NCI-H146 treated with DMSO at 0.1 percent for 48 hours (cell line): ENCODE data around the gene KRTAP9-6.
"Not testable (repeated sequence)": the region's sequence is repeated elsewhere in the genome, so short reads cannot be mapped to it uniquely, and the experiment has no call there.

Experiments used
- DNase-seq: peaks from one replicate; lab custom pipeline; 2025; ENCODE audit not compliant: unreplicated experiment; lab: John Stamatoyannopoulos, UW

KRTAP9-6 gene

GRCh38 chr17:41267711-41268110 lies 2.5 kb downstream of the KRTAP9-6 start:
- DNase-seq: no peak

DNA sequence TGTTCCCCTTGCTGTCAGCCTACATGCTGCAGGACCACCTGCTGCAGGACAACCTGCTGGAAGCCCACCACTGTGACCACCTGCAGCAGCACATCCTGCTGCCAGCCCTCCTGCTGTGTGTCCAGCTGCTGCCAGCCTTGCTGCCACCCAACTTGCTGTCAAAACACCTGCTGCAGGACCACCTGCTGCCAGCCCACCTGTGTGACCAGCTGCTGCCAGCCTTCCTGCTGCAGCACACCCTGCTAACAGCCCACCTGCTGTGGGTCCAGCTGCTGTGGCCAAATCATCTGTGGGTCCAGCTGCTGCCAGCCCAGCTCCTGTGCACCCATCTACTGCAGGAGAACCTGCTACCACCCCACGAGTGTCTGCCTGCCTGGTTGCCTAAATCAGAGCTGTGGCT lies 6.1 kb downstream of the KRTAP9-6 start:
- DNase-seq: not testable (repeated sequence)

DNA sequence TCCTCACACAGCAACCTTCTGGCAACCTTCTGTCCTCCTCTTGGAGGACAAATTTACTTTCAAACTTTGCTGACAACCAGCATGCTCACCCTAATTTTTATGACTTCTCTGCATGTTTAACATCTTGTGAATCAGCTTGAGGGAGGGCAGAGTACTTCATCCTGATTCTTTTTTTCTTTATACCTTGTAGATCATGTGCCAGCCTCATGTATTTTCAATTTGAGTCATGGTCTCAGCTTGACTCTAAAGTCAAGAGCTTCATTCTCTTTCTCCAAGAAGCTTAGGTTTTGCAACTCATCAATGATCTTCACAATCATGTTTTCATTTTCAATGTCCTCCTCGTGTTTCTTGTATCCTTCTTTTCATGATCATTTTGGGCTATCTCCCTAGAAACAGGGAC lies 6.7 kb downstream of the KRTAP9-6 start:
- no peak for DNase-seq

GRCh38 chr17:41275648-41276190 lies 10.5 kb downstream of the KRTAP9-6 start, which contains the start of gene KRTAP9-7:
Gene KRTAP9-7, plus strand, starts transcription at chr17:41275698. Its CDS starts 0 bp downstream, at chr17:41275698.
- DNase-seq: not testable (repeated sequence)

- DNase-seq: no peak
Measured at GRCh38 chr17:41278176-41278955, 13.2 kb downstream of the KRTAP9-6 start.

DNA sequence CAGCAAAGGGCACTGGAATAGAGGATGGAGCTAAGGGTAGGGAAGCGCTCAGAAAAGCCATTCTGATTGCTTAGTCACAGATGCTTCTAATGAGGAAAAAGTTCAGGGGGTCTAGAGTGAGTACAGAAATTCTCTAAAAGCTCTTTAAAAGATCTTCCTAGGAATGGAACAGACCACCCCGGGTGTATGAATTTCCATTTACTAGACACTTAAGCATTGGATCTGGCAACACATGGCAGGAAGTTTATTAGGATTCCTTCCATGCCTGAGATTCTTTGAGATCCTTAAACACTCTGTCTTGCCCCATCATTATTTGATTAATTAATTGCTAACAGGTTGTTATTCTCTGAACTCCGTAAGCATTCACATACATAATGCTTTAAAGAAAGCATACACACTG lies 18.9 kb downstream of the KRTAP9-6 start:
- no peak for DNase-seq

DNA sequence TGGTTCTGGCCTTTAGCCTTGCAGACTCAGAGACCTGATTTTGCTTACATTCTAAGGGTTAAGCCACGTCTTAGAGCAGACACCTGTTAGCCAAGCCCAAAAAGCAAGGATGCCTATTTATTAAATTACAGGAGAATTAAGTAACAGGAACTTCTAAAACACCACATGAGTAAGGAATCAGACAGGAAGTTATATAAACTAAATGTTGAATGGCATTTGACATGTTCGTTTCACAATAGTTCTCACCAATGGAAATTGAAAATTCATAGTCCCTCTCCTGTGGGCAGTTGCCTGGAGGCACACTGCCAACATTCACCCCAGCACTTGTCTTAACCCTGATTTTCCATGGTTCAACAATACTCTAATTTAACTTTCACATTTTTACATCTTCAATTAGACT lies 19.4 kb downstream of the KRTAP9-6 start:
- DNase-seq: no peak

GRCh38 chr17:41287050-41287449 lies 21.9 kb downstream of the KRTAP9-6 start:
- DNase-seq: no peak

DNA sequence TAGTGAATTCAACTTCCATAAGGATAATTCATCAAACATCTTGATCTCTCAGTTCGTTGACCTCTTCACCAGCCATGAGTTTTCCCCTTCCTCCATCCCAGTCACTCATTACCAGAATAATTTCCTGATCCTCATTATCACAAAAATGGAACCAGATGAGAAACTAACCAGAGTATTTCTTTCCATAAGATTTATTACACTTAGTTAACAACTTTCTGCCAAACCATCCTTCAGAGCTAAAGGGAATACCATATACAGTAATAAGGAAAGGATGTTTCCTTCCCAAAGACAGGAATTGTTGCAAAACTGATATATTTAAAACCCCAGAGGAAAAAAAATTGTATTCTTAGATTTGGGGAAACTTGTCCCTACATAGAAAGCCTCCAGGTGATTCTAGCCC lies 28.8 kb downstream of the KRTAP9-6 start:
- no peak for DNase-seq

DNA sequence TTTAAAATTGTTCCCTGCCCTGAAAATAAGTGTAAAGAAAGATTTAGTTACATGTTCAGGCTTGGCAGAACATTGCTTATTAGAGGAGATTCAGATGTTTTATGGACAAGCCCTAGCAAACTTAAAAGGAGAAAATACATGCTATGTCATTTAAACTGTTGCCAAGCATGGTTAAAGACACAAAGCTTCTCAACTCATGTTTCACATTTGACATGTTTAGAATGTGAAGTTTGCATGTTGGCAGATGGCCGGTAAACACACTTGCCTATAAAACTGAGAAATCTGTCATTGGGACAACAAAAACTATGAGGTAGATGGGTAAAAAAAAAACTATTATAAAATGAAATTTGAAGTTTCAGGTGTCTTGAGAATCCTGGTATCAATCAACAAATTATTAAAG lies 31.7 kb downstream of the KRTAP9-6 start:
- DNase-seq: no peak

DNA sequence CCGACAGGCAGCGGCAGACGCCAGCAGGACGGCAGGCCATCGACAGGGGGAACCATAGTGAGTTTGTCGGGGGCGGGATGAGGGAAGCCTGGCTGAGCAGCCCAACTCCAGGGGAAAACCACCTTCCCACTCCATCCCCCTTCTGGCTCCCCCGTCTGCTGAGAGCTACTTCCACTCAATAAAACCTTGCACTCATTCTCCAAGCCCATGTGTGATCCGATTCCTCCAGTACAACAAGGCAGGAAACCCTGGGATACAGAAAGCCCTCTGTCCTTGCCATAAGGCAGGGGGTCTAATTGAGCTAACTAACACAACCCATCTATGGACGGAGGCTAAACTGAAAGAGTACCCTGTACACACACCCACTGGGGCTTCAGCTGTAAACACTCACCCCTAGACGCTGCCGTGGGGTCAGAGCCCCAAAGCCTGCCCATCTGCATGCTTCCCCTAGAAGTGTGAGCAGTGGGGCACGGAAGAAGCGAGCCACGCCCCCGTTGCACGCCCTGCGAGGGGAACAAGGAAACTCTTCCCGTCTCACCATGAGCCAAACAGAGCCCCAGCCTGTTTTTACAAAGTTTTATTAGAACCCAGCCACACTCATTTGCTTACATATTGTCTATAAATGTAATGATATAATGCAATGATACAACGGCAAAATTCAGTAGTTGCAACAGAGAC lies 33.4 kb downstream of the KRTAP9-6 start:
- no peak for DNase-seq

- DNase-seq: no peak
Measured at GRCh38 chr17:41301204-41301790, 36.1 kb downstream of the KRTAP9-6 start.

DNA sequence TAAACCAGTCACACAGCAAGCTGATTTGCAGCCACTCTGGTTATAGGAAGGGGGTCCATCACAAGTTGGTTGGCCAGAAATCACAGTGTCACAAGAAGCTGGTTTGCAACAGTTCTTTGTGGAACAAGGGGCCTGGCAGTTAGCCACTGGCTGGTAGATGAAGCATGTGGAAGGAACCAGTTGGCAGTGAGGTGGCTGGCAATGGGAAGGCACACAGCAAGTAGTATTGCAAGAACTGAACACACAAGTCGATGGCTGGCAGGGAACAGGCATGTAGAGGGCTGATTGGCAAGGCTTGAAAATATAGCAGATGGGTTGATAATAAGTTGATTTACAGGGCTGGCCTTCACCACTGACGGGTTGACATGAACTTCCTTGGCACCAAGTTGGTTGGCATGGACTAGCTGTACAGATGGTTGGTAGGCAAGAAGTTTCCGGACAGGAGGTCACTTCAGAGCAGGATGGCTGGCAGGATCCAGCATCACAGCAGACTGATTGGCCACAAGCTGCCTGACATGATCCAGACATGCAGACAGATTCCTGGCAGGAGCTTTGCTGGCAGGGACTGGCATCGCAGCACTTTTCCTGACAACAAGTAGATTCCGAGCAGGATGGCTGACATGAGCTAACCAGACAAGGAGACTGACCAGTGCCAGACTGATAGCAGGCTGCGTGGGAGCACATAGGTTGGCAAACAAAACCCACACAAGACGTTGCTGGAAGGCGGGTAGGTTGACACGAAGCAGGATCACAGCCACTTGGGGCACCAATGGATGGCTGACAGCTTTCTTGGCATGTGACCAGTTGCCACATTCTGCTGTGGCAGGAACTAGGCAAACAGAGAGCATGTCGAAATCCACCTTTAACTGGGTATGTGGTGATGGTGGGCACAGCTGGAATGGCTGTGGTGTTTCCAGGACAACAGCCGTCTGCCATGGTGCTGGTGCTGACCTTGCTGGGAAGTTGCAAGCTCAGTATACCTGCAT lies 37.0 kb downstream of the KRTAP9-6 start, which contains the start of gene KRTAP29-1:
KRTAP29-1 (minus strand) TSS at position 936 of the 986 bp plus-strand sequence; CDS start at position 936, 0 bp downstream.
- no peak for DNase-seq

DNA sequence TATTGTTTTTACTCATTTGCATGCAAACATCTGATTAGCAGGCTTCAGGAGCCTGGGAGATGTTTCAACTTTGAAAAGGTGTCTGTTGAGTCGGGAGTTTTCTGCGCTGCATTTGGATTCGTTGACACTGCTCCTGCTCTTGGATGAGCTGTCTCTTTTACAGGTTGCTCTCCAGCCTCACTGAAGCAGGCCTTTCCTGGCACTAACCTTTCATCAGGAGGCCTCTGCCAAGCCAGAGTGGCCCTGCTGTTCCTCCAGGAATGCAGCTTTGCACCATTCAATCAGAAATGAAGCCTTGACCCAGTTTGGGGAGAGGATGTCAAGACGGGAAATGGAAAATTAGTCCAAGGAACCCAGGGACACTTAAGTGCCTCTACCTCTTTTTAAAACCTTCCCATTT lies 37.8 kb downstream of the KRTAP9-6 start:
- DNase-seq: no peak

GRCh38 chr17:41304091-41304490 lies 38.9 kb downstream of the KRTAP9-6 start:
- no peak for DNase-seq

DNA sequence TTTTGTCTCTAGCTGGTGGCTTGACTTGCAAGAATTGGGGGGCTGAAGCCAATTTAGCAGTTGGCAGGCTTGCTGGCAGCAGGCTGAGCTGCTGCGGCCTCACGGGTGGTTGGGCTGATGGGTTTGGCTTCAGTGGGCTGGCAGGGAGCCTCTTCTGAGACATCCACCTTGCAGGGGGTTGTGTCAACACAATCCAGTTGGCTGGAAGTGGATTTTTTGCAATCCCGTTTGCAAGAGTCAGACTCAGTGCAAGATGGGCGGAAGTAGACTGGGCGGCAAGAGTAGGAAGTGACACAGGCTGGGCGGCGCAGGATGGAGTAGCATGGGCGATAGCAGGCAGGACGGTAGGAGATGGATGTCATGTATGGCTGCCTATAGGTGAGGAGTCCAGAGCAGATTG lies 42.5 kb downstream of the KRTAP9-6 start:
- DNase-seq: no peak

- no peak for DNase-seq
Measured at GRCh38 chr17:41308251-41308917, 43.2 kb downstream of the KRTAP9-6 start.

DNA sequence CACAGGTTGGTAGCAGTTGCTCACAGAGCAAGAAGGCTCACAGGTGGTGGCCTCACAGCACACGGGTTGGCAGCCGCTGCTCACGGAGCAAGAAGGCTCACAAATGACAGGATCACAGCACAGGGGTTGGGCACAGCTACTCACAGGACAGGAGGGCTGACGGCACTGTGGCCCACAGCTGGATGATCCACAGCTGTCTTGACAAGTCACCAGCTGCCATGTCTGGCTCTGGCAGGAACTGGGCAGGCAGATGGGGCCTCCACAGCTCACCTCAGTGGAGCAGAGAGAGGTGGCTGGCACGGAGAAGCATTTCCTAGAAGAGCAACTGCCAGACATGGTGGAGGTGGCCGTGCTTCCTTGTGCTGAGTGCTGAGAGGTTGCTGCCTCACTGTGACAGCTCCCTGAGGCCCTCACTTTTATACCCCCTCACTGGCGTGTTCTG lies 43.8 kb downstream of the KRTAP9-6 start, which contains the start of gene KRTAP16-1:
KRTAP16-1 (minus strand) TSS at position 392 of the 442 bp plus-strand sequence; CDS start at position 336, 56 bp downstream.
- DNase-seq: no peak

- no peak for DNase-seq
Measured at GRCh38 chr17:41311111-41311510, 45.9 kb downstream of the KRTAP9-6 start.
